HG03354 (cell line): ENCODE results near the gene ADAMTS12.

Experiments used
- ATAC-seq: cut with Tn5 transposase; IDR thresholded peaks from one replicate; pipeline ENCODE4 v1.9.1; 2021; ENCODE audit warnings: mild to moderate bottlenecking; ENCODE audit not compliant: unreplicated experiment, poor library complexity, severe bottlenecking

The ADAMTS12 gene

DNA sequence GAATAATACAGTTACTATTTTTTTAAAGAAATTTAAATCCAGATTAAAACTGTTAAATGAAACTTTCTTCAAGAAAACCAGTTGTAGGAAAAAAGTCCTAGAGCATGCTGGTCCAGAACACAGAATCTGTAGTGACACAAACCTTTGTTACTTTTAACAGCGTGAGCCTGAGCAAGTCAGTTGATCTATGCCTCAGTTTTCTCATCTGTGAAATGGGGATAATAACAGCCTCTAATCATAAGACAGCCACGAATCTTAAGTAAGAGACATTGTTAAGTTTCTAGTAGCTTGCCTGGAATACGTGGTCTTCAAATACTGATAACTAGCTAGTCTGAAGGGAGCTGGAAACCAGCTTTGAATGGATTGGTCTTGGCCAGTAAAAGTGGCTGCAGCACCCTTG, 158.6 kb downstream of the ADAMTS12 start:
- ATAC-seq: no peak

DNA sequence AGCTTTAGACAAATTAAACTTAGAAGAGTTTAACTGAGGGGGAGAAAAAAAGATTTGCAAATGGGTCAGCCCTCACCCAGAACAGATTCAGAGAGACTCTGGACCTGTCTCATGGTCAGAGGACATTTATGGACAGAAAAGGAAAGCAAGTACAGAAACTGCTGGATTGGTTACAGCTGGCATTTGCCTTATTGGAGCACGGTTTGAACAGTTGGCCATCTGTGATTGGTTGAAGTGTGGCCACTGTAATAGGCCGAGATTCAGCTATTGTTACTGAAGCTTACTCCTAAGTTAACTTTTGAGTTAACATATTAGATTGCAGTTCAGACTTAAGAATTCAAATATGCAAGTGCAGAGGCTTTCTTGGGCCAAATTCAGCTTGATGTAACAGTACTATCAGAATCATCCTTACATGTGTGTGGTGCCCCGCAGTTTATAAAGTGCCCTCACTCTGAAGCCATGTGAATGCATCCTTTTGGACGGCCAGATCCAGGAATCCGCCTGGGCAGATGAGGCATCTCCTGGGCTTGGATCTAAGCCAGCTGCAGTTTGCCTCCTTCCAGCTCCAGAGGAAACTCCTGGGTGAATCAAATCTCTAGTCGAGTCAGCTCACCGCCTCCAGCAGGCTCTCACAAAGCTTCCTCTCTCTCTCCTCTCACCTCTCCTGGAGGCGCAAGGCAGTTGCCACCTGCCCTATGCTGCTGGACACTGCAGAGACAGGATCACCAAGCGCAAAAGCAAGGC, 165.2 kb downstream of the ADAMTS12 start:
- ATAC-seq: no peak

DNA sequence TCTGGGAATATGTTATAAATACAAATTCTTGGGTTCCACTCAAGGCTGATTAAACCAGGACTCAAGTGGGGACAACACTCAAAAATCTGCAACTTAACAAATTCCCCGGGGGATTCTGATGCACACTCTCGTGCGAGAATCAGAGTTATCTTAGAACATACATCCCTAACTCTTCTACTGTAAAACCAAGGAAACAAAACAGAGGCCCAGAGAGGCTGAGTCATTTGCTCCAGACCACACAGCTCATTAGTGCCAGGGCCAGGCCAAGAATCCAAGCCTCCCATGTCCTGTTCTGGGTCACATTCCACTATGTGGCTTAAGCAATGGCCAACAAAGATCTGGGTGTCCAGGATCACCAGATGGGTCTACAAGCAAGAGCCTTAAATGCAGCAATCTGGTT, 166.0 kb downstream of the ADAMTS12 start:
- no peak for ATAC-seq

GRCh38 chr5:33721491-33722200, 170.1 kb downstream of the ADAMTS12 start:
- no peak for ATAC-seq

DNA sequence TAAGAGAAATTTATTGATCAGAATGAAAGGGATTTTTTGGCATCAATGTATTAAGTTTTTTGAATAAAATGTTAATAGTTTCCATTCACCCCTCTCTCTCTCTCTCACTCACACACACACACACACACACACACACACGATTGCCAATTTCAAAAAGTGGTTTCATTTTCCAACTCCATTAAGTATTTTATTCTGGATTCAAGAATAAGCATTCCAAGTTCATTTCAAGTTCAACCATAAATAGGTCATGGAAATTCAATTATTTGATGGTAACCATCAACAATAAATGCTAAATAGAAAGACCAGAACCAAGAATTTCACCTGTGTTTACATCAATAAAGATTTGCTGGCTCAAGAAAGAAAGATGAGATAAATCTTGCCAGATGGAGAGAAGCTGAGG, 171.6 kb downstream of the ADAMTS12 start:
- no peak for ATAC-seq

- no peak for ATAC-seq
Measured at GRCh38 chr5:33719769-33720168, 172.0 kb downstream of the ADAMTS12 start.

- ATAC-seq: no peak
Measured at GRCh38 chr5:33715661-33716060, 176.1 kb downstream of the ADAMTS12 start.

DNA sequence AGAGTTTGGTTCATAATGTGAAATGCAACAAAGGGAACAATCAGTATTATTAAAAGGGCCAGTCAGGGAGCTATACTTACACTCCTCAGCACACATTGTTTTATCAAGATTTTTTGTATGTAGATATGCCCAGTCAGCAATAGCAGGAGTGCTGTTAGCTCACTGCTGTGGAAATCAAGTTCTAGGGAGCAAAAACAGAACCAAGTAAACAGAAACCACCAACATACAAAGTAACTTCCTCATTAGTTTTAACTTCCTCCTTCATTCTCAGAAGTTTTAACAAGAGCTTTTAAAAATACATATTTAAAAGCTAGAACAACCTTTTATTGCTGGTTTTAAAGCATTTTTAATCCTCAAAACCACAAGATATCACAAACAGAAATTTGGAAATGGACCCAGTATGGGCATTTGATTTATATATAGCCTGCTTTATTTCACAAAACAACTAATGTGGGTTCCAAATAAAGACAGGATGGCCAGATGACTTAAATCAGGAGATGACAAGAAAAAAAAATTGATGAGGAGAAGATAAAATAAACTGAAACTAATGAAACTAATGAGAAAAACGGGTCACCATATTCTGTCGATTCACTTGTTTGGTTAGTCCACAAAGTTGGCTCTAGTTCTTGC, 178.5 kb downstream of the ADAMTS12 start:
- ATAC-seq: no peak

- ATAC-seq: no peak
Measured at GRCh38 chr5:33712664-33713063, 179.1 kb downstream of the ADAMTS12 start.

GRCh38 chr5:33711094-33711679, 180.6 kb downstream of the ADAMTS12 start:
- no peak for ATAC-seq

- ATAC-seq: no peak
Measured at GRCh38 chr5:33702867-33703266, 188.9 kb downstream of the ADAMTS12 start.

GRCh38 chr5:33701951-33702350, 189.8 kb downstream of the ADAMTS12 start:
- ATAC-seq: no peak

GRCh38 chr5:33701251-33701650, 190.5 kb downstream of the ADAMTS12 start:
- no peak for ATAC-seq

- no peak for ATAC-seq
Measured at GRCh38 chr5:33696411-33696810, 195.4 kb downstream of the ADAMTS12 start.

DNA sequence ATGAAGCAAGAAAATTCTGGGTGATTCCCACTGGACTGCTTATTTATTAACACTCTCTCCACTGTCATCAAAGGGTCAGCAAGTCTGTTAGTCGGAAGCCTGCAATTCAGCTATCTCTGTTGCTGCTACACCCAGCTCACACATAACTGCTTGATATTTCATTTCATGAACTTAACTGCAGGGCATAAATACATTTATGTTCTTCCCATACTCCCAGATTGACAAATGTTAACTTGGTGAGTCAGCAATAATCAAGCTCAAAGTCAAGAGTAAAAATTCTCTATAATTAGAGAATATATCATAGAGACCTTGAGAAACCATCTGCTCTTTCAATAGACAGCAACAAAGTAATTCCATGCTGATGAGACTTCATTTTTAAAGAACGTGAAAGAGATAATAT, 198.8 kb downstream of the ADAMTS12 start:
- no peak for ATAC-seq

GRCh38 chr5:33691856-33692255, 199.9 kb downstream of the ADAMTS12 start:
- no peak for ATAC-seq

- ATAC-seq: no peak
Measured at GRCh38 chr5:33690374-33691135, 201.2 kb downstream of the ADAMTS12 start.

- no peak for ATAC-seq
Measured at GRCh38 chr5:33688526-33688925, 203.3 kb downstream of the ADAMTS12 start.

- ATAC-seq: no peak
Measured at GRCh38 chr5:33688066-33688465, 203.7 kb downstream of the ADAMTS12 start.
